Measurements from ENCODE around the gene SPOCK1. TPM values are rescaled to one million over a fixed set of nuclear protein-coding genes. Genes with fewer than 3 reads are reported as not detected.

Gene SPOCK1
- total and polyA plus RNA-seq, 2 experiments from 2014 or later, result 8.2 to 10.5 TPM

- ATAC-seq (no peak), DNase-seq (ENCODE audit: low spot score) (no peak)
- Mint-ChIP-seq H3K36me3 (ENCODE audit: low read depth) (no peaks in the 10 kb centered on the region), H3K27me3 (ENCODE audit: insufficient read depth, low read depth, poor library complexity) (peaks cover 5% of the 10 kb centered on the region), H3K9me3 (no peaks in the 10 kb centered on the region), H3K4me3 (no peak overlapping the region), H3K4me1 (peaks cover 48% of the 10 kb centered on the region), H3K27ac (no peak overlapping the region)
- Histone ChIP-seq H3K27ac (ENCODE audit: low read depth) (no peak overlapping the region), H3K4me1 (ENCODE audit: insufficient read depth) (peaks cover 20% of the 10 kb centered on the region), H3K4me2 (no peak overlapping the region), H3K27me3 (ENCODE audit: insufficient read depth) (no peaks in the 10 kb centered on the region), H4K20me1 (replicated peaks; ENCODE audit: insufficient read depth) (no peaks in the 10 kb centered on the region), H3F3A (replicated peaks; ENCODE audit: low read depth) (no peaks in the 10 kb centered on the region), H3K36me3 (ENCODE audit: insufficient read depth) (no peaks in the 10 kb centered on the region), H2AFZ (no peak overlapping the region), H3K79me2 (replicated peaks; ENCODE audit: insufficient read depth) (no peaks in the 10 kb centered on the region), H3K9me2 (ENCODE audit: insufficient read depth) (peaks cover 12% of the 10 kb centered on the region), H3K4me3 (no peak overlapping the region)
- TF ChIP-seq EZH2 (IDR thresholded peaks at IDR 0.05; ENCODE audit: low read depth, unreplicated experiment), result no peak
- TF ChIP-seq, protein P1, sequence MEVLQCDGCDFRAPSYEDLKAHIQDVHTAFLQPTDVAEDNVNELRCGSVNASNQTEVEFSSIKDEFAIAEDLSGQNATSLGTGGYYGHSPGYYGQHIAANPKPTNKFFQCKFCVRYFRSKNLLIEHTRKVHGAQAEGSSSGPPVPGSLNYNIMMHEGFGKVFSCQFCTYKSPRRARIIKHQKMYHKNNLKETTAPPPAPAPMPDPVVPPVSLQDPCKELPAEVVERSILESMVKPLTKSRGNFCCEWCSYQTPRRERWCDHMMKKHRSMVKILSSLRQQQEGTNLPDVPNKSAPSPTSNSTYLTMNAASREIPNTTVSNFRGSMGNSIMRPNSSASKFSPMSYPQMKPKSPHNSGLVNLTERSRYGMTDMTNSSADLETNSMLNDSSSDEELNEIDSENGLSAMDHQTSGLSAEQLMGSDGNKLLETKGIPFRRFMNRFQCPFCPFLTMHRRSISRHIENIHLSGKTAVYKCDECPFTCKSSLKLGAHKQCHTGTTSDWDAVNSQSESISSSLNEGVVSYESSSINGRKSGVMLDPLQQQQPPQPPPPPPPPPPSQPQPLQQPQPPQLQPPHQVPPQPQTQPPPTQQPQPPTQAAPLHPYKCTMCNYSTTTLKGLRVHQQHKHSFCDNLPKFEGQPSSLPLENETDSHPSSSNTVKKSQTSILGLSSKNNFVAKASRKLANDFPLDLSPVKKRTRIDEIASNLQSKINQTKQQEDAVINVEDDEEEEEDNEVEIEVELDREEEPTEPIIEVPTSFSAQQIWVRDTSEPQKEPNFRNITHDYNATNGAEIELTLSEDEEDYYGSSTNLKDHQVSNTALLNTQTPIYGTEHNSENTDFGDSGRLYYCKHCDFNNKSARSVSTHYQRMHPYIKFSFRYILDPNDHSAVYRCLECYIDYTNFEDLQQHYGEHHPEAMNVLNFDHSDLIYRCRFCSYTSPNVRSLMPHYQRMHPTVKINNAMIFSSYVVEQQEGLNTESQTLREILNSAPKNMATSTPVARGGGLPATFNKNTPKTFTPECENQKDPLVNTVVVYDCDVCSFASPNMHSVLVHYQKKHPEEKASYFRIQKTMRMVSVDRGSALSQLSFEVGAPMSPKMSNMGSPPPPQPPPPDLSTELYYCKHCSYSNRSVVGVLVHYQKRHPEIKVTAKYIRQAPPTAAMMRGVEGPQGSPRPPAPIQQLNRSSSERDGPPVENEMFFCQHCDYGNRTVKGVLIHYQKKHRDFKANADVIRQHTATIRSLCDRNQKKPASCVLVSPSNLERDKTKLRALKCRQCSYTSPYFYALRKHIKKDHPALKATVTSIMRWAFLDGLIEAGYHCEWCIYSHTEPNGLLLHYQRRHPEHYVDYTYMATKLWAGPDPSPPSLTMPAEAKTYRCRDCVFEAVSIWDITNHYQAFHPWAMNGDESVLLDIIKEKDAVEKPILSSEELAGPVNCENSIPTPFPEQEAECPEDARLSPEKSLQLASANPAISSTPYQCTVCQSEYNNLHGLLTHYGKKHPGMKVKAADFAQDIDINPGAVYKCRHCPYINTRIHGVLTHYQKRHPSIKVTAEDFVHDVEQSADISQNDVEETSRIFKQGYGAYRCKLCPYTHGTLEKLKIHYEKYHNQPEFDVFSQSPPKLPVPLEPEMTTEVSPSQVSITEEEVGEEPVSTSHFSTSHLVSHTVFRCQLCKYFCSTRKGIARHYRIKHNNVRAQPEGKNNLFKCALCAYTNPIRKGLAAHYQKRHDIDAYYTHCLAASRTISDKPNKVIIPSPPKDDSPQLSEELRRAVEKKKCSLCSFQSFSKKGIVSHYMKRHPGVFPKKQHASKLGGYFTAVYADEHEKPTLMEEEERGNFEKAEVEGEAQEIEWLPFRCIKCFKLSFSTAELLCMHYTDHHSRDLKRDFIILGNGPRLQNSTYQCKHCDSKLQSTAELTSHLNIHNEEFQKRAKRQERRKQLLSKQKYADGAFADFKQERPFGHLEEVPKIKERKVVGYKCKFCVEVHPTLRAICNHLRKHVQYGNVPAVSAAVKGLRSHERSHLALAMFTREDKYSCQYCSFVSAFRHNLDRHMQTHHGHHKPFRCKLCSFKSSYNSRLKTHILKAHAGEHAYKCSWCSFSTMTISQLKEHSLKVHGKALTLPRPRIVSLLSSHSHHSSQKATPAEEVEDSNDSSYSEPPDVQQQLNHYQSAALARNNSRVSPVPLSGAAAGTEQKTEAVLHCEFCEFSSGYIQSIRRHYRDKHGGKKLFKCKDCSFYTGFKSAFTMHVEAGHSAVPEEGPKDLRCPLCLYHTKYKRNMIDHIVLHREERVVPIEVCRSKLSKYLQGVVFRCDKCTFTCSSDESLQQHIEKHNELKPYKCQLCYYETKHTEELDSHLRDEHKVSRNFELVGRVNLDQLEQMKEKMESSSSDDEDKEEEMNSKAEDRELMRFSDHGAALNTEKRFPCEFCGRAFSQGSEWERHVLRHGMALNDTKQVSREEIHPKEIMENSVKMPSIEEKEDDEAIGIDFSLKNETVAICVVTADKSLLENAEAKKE (CRISPR knock-in tag; IDR thresholded peaks at IDR 0.05), result no peak
- TF ChIP-seq, protein P2, sequence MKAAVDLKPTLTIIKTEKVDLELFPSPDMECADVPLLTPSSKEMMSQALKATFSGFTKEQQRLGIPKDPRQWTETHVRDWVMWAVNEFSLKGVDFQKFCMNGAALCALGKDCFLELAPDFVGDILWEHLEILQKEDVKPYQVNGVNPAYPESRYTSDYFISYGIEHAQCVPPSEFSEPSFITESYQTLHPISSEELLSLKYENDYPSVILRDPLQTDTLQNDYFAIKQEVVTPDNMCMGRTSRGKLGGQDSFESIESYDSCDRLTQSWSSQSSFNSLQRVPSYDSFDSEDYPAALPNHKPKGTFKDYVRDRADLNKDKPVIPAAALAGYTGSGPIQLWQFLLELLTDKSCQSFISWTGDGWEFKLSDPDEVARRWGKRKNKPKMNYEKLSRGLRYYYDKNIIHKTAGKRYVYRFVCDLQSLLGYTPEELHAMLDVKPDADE (IDR thresholded peaks at IDR 0.05), result no peak
- no peak for TF ChIP-seq POLR2AphosphoS5 (IDR thresholded peaks at IDR 0.05; ENCODE audit: low read depth)
- TF ChIP-seq ZNF114 (CRISPR knock-in tag; IDR thresholded peaks at IDR 0.05), result no peak
- no peak for TF ChIP-seq ZNF331 (CRISPR knock-in tag; IDR thresholded peaks at IDR 0.05; ENCODE audit: low read depth)
- TF ChIP-seq EZH2phosphoT487 (IDR thresholded peaks at IDR 0.05; ENCODE audit: unreplicated experiment), result no peak
- TF ChIP-seq CTCF (conservative IDR thresholded peaks at IDR 0.05; ENCODE audit: low read depth in 2 of 2), result no peak
- no peak for TF ChIP-seq STAT1 (IDR thresholded peaks at IDR 0.05; ENCODE audit: unreplicated experiment)
Observed at GRCh38 chr5:137088175-137088574, 411.0 kb downstream of the SPOCK1 start.

Data from GM23338 (cell line).